Stimulated activated CD4-positive, alpha-beta T cell treated with anti-CD3 and anti-CD28 coated beads, Interleukin-2, amount 100 ng/mL, for 4 hours (primary cell): ENCODE data around the gene CD9.
A peak's percentile ranks its signal among the peaks of the same experiment; 100 is the strongest.
"Not testable (repeated sequence)": the region's sequence is repeated elsewhere in the genome, so short reads cannot be mapped to it uniquely, and the experiment has no call there.

Source experiments
- DNase-seq: peaks from one replicate; pipeline ENCODE4 v3.0.0-alpha.2; 2020; ENCODE audit warnings: low read depth

CD9 gene

DNA sequence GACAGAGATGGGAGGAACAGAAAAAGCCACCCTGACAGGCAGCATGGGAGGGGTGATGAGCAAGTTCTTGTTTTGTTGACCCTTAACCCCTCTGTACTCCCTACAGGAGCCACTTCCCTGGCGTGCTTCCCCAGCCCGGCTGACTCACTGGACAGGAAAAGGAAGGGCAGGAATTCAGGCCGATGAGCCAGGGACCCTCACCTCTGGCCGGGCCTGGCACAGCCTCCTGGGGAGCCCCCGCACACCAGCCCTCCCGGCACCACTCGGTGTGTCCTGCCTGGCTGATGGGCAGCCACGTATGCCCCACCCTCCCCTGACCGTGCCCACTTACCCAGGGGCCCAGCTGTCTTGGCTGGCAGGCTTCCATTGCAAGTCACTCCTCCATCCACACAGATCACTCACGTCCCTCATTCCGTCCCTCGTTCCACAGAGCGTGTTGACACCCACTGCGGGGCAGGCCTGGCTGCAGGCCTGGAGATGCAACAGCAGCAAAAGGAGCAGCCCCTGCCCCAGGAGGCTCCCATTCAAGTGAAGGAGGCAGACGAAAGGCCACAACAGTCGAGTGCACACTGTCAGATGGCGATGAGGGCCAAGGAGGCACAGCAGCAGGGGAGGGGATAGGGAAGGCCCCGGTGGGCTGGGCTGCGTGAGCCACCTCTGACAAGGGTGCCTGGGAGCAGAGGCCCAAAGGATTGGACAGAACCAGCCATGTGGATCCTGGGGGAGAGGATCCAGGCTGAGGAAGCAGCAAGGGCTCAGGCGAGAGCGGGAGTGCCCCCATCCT, 19.7 kb upstream of the CD9 start:
- DNase-seq: no peak

DNA sequence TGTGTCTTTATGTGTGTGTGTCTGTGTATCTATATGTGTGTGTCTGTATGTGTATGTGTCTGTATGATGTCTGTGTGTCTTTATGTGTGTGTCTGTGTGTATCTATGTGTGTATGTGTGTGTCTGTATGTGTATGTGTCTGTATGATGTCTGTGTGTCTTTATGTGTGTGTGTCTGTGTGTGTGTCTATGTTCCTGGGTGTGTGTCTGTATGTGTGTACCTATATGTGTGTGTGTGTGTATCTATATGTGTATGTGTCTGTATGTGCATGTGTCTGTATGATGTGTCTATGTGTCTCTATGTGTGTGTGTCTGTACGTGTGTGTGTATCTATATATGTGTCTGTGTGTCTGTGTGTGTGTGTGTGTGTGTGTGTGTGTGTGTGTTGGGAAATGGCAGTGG, 19.0 kb upstream of the CD9 start:
- DNase-seq: no peak

DNA sequence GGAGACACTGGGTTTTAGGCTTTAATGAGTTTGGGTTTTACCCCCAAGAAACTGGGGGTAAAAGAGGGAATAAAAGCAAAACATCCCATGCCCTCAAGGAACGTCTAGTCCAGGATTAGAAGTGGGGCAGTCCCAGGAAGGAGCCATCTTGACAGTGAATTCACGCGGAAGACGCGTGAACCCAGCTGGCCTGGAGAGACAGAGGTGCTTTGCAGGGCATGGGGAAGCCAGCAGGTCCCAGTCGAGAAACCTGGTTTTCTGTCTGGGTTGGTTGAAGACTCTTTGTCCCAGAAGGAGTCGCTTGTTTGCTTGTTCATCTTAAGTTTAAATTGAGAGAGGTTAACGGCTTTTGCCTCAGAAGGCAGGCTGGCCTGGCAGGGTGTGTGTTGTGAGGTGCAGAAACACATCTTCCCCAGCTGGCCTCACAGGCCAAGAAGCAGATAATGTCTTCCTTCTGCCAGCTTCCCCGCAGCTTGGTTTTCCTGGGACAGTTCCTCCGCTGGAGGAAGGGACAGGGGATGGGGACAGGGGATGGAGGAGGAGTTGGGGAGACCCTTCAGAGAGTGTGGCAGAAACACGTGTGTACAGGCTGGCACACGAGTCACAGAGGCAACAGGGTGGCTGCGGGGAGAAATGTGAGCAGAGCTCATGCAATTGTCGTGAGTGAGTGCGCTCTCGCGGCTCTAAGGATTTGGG, 18.5 kb upstream of the CD9 start:
- DNase-seq: no peak

DNA sequence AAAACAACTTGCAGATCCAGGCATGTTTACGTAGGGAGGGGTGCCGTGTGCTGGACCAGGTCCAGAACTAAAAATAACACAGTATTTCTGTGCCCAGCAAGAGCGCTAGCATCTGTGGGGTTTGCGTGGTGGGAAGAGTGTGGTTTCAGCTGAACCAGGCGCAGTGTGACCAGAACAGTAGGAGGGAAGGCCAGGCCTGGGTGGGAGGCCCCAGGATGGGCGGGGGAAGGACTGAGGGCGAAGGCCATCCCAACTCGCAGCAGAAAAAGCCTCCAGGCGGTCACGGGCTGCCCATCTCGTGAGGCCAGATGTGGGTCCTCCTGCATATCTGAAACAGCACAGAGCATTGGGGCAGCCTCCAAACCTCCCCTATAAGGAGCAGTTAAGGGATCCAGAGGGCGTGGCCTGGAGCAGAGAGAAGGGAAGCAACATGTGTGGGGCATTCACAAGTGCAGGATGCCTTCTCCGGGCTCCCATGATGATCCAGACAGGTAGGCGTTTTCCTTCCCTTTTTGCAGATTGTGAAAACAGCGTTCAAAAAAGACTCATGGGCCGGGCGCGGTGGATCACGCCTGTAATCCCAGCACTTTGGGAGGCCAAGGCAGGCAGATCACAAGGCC, 17.8 kb upstream of the CD9 start:
- no peak for DNase-seq

DNA sequence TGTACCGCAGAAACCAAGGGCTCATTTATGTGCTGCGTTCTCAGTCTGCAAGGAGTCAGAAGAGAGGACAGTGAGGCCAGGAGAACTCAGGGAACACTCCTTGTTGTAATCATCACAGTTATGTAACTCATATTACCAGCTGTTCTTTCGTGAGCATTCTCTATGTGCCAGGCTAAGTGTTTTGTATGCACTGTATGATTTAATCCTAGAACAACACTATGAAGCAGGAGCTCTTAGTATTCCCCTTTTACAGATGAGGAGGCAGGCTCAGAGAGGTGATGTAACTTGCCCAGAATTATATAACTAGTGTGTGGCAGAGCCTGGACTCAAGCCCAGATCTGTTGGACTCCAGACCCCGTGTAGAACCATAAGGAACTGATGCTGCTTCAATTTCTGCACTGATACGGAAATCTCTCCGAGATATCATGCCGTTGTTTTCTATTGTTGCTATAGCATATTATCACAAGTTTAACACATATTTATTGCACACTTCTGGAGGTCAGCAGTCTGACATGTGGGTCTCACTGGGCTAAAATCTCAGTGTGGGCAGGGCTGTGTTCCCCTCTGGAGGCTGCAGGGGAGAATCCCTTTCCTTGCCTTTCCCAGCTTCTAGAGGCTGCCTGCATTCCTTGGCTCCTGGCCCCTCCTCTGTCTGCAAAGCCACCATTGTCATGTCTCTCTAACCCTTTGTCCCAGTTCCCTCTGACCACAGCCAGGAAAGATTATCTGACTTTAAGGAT, 16.3 kb upstream of the CD9 start:
- DNase-seq: no peak

DNA sequence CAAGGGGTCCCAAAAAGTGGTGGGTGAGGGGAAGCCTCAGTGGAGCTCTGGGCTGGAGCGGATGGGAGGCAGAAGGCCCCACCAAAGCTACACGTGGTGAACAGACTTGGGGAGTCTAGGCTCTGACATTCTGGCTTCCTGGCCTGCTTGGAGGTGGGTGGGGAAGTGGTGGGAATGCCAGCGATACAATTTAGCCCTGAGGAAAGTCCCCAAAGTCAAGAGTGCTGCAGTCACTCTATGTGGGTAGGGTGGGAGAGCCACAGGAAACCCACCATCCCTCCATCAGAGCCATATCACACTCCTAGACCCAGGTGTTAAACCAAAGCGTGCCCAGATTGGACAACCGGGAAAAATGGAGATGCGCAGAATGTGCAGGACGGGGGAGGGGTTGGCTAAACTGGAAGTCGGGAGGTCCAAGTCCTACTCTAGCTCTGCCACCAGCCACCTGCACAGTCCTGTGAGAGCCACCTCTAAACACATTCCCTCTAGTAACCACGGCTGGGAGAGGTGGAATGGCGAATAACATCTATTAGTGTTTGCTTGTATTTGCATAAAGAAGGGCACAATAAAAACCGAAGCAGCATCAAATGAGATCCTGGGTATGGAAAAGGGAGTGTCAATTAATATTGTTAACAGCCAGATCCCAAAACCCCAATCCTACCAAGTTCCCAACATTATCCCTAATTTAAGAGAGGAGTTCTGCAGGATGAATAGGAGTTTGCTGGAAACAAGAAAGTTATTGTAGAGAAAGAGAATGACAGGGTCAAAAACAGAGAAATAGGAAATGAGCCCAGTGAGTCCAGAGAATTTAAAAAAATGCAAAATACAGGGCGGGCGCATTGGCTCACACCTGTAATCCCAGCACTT, 14.0 kb upstream of the CD9 start:
- no peak for DNase-seq

DNA sequence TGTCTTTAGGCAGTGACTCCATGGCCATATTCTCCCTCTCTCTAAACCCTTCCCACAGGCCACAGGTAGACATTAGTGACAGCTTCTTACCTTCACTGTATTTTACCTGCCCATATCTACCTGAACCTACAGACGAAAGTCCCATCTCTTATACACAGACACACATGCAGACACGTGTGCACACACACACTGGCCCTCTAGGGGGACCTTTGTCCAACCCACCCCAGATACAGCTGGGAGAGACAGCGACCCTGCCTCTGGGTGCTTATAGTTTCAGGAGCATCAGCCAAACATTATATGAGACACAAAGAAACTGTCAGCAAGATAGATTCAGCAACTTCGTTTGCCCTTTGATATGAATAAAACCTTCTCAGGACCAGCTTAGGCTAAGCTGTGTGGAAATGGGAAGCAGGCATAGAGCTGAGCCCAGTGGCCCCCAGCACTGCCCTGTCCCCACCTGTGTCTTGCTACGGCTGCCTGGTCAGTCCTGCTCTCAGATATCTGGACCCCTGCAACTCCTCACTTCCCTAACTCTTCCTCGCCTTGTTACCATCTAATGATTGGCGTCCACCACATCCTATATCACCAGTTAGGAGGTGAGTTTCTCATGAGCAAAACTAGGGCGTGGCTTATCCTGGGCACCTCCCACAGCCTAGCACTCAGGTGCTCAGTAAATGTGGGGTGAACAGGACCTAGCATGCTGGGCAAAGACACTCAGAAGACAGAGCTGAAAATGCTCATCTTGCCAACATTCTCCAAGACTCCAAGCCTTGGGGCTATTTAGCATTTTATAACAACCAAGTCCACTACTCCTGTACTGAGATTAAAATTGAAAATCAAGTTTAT, 12.0 kb upstream of the CD9 start:
- no peak for DNase-seq

DNA sequence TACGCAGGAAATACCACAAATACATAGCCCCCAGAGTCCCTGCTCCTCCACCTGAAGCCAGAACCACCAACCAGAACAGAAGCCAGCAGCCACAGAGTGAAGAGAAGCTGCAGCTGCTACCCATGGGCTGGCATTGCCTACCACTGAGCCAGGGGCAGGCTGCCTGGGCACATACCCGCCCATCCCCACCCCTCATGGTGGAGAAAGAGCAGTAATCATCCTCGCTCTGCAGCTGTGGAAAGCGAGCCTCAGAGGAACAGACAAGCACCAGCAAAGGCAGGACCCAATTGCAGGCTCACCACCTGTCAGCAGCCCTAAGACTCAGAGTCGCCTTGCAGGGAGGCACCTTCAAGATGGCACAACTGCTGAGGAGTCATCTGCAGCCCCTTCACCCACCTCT, 11.2 kb upstream of the CD9 start:
- no peak for DNase-seq

DNA sequence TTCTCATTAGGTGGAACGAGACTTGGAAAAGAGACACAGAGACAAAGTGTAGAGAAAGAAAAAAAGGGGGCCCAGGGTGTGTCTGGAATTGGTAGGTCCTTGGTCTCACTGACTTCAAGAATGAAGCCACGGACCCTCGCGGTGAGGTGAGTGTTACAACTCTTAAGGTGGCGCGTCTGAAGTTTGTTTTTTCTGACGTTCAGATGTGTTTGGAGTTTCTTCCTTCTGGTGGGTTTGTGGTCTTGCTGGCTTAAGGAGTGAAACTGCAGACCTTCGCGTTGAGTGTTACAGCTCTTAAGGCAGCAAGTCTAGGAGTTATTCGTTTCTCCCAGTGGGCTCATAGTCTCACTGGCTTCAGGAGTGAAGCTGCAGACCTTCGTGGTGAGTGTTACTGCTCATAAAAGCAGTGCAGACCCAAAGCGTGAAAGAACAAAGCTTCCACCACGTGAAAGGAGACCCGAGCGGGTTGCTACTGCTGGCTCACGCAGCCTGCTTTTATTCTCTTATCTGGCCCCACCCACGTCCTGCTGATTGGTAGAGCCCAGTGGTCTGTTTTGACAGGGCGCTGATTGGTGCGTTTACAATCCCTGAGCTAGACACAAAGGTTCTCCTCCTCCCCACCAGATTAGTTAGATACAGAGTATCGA, 10.1 kb upstream of the CD9 start:
- not testable (repeated sequence) for DNase-seq

DNA sequence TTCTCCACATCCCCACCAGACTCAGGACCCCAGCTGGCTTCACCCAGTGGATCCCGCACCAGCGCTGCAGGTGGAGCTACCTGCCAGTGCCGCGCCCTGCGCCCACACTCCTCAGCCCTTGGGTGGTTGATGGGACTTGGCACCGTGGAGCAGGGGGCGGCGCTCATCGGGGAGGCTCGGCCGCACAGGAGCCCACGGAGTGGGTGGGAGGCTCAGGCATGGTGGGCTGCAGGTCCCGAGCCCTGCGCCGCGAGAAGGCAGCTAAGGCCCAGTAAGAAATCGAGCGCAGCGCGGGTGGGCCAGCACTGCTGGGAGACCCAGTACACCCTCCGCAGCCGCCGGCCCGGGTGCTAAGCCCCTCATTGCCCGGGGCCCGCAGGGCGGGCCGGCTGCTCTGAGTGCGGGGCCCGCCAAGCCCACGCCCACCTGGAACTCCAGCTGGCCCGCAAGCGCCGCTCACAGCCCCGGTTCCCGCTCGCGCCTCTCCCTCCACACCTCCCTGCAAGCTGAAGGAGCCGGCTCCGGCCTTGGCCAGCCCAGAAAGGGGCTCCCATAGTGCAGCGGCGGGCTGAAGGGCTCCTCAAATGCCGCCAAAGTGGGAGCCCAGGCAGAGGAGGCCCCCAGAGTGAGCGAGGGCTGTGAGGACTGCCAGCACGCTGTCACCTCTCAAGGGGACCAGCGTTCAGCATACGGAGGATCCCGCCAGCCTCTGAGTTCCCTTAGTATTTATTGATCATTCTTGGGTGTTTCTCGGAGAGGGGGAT, 9.3 kb upstream of the CD9 start:
- DNase-seq: not testable (repeated sequence)

DNA sequence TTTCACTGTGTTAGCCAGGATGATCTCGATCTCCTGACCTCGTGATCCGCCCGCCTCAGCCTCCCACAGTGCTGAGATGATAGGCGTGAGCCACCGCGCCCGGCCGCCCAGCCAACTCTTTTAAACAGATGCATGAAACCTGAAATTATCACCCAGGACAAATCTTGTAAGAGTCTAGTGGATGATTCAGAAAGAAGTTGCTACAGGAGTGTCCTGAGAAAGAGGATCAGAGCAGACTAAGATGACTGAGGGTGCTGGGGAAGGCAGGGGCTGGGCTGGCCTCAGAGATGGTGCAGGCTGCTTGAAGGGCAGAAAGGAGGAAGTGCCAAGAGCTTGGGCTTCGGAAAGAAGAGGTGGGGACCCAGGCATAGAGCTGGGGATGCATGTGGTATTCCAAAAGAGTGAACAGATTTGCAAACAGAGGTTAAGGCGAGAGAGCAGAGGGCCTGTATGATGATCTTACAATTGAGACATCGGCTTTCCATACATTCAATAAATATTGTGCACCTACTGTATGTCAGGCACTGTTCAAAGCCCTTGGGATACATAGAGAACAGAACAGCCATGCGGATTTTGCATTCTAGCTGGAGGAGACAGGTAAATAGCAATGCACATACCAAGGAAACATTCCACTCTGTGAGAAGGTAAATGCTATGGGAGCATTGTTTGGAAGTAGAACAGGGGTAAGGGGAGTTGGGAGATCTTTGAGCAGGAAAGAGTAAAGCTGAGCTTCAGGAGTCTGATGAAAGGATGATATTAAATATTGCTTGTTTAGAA, 7.4 kb upstream of the CD9 start:
- DNase-seq: no peak

DNA sequence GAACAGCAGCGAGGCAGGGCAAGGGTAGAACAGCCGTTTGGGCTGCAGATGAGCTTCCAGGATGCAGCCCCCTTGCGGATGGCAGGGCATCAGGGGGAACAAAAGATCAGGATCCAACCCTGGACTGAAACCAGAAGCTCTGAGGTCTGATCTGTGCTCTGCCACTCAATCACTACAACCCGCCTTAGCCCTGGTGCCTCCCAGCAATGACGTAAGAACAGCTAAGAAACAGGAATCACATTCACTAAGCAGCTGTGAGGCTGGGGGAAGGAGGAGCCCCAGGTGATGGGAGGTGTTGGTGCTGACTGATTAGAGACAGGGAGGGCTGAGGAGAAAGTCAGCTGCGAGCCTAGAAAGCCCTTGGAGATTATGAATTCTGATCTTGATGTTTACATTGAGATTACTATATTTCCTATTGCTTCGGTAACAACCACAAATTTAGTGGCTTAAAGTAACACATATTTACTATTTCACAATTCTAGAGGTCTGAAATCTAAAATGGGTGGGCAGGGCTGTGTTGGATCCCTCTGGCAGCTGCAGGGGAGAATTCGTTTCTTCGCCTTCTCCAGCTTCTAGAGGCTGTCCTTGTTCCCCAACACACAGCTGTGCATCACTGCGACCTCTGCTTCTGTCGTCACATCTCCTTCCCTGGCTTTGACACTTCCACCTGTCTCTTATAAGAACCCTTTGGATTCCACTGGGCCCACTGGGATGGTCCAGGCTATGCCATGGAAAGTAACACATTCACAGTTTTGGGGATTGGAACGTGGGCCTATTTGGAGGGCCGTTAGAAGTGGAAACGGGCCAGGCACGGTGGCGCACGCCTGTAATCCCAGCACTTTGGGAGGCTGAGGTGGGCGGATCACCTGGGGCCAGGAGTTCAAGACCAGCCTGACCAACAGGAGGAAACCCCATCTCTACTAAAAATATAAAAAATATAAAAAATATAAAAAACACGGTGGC, 6.1 kb upstream of the CD9 start:
- DNase-seq: no peak

DNA sequence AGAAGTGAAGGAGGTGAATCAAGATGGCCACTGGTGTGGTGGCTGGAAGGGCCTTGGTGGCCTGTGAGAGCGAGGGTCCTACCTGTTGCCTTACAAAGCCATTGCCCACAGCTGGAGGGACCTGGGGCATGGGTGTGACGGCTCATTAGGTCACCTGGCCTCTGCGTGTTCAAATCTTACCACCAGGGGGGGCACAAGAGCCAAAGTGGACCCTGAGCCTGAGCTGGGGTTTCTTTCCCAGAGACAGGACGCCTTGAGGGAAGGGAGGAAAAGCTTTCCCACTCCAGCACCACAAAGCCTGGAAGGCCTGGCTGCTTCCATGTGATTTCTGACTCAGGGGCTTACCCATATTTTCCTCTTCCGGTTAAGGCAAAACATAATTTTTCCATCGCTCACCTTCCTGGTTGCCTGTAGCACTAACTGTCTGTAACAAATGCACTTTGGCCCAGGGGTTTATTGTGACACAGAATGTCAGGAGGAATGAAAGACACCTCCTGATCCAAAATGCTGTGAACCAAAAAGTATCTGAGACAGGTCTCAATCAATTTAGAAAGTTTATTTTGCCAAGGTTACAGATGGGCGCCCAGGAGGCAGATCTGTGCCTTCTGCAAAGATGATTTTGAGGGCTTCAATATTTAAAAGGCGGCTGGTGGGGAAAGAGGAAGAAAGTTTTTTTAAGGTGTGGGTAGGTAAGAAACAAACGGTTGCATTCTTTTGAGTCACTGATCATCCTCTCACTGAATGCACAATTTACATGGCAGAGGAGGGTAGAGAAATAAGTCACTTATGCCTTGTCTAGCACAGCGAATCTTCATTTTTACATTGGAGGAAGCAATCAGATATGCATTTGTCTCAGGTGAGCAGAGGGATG, 4.3 kb upstream of the CD9 start:
- peak; percentile 59 for DNase-seq

DNA sequence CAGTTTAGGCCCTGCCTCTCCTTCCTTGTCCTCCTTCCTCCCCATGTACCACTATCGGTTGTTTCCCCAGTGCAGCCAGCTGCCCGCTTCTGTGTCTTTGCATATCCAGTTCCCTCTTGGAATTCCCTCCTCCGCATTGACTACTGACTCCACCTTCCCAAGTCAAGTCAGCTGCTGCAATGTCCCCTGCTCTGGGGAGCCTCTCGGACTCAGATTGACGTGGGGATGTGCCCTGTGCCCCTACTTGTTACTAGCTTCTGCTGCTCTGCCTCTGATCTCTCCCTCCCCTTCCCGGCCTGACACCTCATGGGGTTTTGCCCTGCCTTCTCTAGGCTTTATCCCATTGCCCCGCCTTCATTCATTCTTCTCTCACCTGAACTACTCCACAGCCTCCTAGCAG, 2.1 kb upstream of the CD9 start:
- no peak for DNase-seq

DNA sequence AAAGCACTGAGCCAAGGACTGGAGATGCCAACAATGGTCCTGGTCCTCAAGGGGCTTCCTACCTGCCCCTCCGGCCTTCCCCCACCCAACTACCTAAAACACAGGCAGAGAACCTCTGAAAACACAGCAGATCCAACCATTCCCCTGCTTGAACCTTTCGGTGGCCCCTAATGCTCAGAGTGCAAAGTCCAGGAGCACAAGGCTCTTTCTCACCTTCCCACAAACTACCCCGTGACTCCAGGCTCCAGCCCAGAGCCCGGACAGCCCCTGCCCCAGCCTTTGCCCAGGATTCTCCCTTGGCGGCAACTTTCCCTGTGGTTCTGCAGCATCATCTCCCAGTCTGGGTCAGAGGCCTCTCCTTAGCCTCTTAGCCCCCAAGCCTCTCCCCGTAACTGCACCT, 1.6 kb upstream of the CD9 start:
- no peak for DNase-seq

DNA sequence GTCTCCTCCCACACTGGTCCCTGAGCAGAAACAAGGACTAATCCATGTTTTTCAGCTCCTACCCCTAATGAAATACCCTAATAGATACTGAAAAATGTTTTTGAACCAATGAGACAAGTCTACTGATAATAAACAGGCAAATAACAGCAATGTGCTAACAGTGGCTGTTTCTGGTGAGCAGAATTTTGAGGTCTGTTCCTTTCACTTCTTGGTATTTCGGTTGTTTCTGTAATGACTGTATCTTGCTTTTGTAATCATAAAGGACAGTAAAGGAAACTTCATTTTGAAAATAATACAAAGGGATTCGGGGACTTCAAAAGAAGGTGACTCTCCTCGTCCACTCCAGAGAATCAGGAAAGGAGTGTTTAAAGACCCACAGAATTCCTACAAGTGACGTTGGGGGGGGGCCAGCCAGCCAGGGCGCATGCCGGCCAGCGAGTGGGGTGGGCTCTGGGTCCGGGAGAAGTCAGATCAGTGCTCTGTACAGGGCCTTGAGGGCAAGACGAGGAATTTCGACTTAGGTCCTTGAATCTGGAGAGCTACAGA, 1.1 kb upstream of the CD9 start:
- no peak for DNase-seq
